HFFc6 (cell line): ENCODE measurements around the gene SLC6A7. TPM values are rescaled to one million over a fixed set of nuclear protein-coding genes. Genes with fewer than 3 reads are reported as not detected.

Experiments
- DNase-seq: peaks from one replicate; pipeline ENCODE4 v3.0.0-alpha.2; 2018
- H3K27ac Mint-ChIP-seq: 2 replicates; pipeline ENCODE4 v1.8.0; 2020; ENCODE audit warnings: mild to moderate bottlenecking, mixed read lengths
- H3K27me3 Mint-ChIP-seq: 2 replicates; pipeline ENCODE4 v1.8.0; 2021; ENCODE audit warnings: mild to moderate bottlenecking, moderate library complexity, mixed read lengths; ENCODE audit not compliant: insufficient read depth
- H3K36me3 Mint-ChIP-seq: 2 replicates; pipeline ENCODE4 v1.8.0; 2021; ENCODE audit warnings: low read depth, mixed read lengths
- H3K4me1 Mint-ChIP-seq: 2 replicates; pipeline ENCODE4 v1.8.0; 2020; ENCODE audit warnings: low read depth, mixed read lengths
- H3K4me3 Mint-ChIP-seq: 2 replicates; pipeline ENCODE4 v1.8.0; 2020; ENCODE audit warnings: mild to moderate bottlenecking, moderate library complexity, mixed read lengths
- H3K9me3 Mint-ChIP-seq: 2 replicates; pipeline ENCODE4 v1.8.0; 2020; ENCODE audit warnings: mild to moderate bottlenecking, mixed read lengths
- total RNA-seq, 6 experiments: library from RNA; stranded (reverse); fragmentation: NEBNext Ultra II Directional; extraction: Animal tissue kit (Norgen Biotek cat#: 25700); gene quantifications; 2 replicates in 1 of 6; 3 replicates in 5 of 6; pipeline ENCODE4 v1.2.3, GENCODE V29; 2021
- TF ChIP-seq, protein P1 (sequence below): fragments of 200-600 bp; sonication (generic); IDR thresholded peaks from 2 replicates; pipeline ENCODE4 v1.5.0; 2021; ENCODE audit warnings: antibody characterized with exemption, mild to moderate bottlenecking

SLC6A7 gene
- total RNA-seq, 6 experiments from 2014 or later, result not detected

DNA sequence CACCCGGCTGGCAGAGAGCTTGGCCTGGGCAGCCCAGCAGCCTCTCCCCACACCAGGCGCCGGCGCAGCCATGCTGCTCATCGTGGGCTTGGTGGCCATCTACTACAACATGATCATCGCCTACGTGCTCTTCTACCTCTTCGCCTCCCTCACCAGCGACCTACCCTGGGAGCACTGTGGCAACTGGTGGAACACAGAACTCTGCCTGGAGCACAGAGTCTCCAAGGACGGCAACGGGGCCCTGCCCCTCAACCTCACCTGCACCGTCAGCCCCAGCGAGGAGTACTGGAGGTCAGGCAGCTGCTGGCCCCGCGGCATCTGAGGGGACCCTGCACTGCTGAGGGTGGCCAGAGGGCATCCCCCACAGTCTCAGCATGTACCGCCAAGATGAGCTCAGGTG lies 7.1 kb downstream of the SLC6A7 start:
- H3K9me3 Mint-ChIP-seq, result no peaks in the 10 kb centered on the region
- TF ChIP-seq, protein P1, sequence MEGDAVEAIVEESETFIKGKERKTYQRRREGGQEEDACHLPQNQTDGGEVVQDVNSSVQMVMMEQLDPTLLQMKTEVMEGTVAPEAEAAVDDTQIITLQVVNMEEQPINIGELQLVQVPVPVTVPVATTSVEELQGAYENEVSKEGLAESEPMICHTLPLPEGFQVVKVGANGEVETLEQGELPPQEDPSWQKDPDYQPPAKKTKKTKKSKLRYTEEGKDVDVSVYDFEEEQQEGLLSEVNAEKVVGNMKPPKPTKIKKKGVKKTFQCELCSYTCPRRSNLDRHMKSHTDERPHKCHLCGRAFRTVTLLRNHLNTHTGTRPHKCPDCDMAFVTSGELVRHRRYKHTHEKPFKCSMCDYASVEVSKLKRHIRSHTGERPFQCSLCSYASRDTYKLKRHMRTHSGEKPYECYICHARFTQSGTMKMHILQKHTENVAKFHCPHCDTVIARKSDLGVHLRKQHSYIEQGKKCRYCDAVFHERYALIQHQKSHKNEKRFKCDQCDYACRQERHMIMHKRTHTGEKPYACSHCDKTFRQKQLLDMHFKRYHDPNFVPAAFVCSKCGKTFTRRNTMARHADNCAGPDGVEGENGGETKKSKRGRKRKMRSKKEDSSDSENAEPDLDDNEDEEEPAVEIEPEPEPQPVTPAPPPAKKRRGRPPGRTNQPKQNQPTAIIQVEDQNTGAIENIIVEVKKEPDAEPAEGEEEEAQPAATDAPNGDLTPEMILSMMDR, result no peak
- no peak overlapping the region for H3K4me3 Mint-ChIP-seq
- DNase-seq, result no peak
- no peak overlapping the region for H3K27ac Mint-ChIP-seq
- peaks cover 48% of the 10 kb centered on the region for H3K27me3 Mint-ChIP-seq
- no peaks in the 10 kb centered on the region for H3K36me3 Mint-ChIP-seq
- no peaks in the 10 kb centered on the region for H3K4me1 Mint-ChIP-seq

DNA sequence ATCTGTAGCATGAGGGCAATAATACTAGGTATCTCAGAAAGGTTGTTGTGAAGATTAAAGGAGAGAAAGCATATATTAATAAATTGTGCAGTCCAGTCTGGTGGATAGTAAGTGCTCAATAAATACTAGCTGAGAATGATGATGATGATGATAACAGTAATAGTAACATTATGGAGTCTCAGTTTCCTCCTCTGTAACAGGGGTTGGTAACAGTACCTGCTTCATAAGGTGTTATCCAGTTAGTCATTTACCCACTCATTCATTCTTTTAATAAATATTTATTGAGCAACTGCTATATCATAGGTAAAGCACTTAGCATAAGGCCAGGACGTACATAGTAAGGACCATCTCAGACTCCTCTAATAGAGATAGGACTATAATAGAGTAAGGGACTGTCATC lies 7.6 kb downstream of the SLC6A7 start:
- H3K27me3 Mint-ChIP-seq, result peaks cover 44% of the 10 kb centered on the region
- no peaks in the 10 kb centered on the region for H3K9me3 Mint-ChIP-seq
- H3K27ac Mint-ChIP-seq, result no peak overlapping the region
- H3K4me3 Mint-ChIP-seq, result no peak overlapping the region
- H3K36me3 Mint-ChIP-seq, result no peaks in the 10 kb centered on the region
- no peaks in the 10 kb centered on the region for H3K4me1 Mint-ChIP-seq
- DNase-seq, result no peak
- TF ChIP-seq, protein P1, result no peak

DNA sequence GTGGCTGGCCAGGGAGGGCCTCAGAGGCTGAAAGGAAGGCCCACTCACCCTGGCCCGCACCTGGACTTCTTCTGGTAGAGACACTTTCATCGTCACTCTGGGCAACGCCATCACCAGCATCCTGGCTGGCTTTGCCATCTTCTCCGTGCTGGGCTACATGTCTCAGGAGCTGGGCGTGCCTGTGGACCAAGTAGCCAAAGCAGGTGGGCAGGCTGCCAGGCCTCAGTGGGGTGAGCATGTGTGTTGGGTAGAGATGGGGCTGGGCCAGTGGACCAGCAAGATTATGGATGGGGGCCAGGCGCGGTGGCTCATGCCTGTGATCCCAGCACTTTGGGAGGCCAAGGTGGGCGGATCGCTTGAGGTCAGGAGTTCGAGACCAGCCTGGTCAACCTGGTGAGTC lies 12.6 kb downstream of the SLC6A7 start:
- Mint-ChIP-seq H3K27me3 (peaks cover 30% of the 10 kb centered on the region), H3K4me1 (no peaks in the 10 kb centered on the region), H3K9me3 (no peaks in the 10 kb centered on the region), H3K36me3 (no peaks in the 10 kb centered on the region), H3K4me3 (no peak overlapping the region), H3K27ac (no peak overlapping the region)
- DNase-seq, result no peak
- TF ChIP-seq, protein P1, result no peak

DNA sequence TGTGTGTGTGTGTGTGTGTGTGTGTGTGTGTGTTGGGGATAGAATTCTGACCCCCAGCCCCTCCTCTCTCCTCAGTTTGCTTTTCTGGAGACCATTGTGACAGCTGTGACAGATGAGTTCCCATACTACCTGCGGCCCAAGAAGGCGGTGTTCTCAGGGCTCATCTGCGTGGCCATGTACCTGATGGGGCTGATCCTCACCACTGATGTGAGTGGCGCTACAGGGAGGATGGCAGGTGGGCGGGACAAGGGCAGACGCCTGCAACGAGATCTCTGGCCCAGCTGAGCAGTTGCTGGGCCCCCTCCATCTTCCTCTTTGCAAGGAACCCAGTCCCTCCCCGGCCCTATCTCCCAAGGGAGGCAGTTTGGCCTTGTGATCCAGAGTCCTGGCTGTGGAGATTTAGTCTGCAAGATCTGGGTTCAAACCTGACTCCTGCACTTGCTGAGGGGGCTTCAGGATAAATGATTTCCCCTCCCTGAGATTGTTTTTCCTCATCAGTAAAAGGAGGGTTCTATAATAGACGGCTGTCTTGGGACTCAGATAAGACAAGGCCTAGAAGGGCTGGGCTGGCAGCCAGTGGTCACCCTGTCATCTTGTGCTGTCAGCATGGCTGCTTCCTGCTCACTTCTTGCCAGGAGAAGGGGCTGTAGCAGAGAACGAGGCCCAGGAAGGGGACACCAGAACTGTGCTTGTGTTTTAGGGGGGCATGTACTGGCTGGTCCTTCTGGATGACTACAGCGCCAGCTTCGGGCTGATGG lies 14.1 kb downstream of the SLC6A7 start:
- H3K4me1 Mint-ChIP-seq, result peaks cover 13% of the 10 kb centered on the region
- H3K27ac Mint-ChIP-seq, result no peak overlapping the region
- no peaks in the 10 kb centered on the region for H3K36me3 Mint-ChIP-seq
- H3K9me3 Mint-ChIP-seq, result no peaks in the 10 kb centered on the region
- H3K27me3 Mint-ChIP-seq, result peaks cover 19% of the 10 kb centered on the region
- no peak overlapping the region for H3K4me3 Mint-ChIP-seq
- DNase-seq, result no peak
- TF ChIP-seq, protein P1, result no peak

DNA sequence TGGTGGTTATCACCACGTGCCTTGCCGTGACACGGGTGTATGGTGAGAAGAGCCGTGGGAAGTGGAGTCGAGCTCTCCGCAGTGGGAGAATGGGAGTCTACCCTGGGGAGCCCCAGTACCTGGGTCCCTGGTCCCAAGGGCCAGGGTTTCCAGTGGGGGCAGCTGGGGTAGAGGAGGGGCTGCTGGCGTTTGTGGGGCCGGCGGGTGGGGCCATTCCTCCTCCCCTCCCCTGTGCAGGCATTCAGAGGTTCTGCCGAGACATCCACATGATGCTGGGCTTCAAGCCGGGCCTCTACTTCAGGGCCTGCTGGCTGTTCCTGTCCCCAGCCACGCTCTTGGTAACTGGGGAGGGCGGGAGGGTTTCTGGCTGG lies 14.7 kb downstream of the SLC6A7 start:
- H3K4me3 Mint-ChIP-seq, result no peak overlapping the region
- peaks cover 13% of the 10 kb centered on the region for H3K27me3 Mint-ChIP-seq
- TF ChIP-seq, protein P1, result no peak
- H3K27ac Mint-ChIP-seq, result no peak overlapping the region
- no peaks in the 10 kb centered on the region for H3K9me3 Mint-ChIP-seq
- H3K36me3 Mint-ChIP-seq, result no peaks in the 10 kb centered on the region
- peaks cover 18% of the 10 kb centered on the region for H3K4me1 Mint-ChIP-seq
- no peak for DNase-seq
